ENCODE data around the gene PPP1R1B.

PPP1R1B gene

DNA sequence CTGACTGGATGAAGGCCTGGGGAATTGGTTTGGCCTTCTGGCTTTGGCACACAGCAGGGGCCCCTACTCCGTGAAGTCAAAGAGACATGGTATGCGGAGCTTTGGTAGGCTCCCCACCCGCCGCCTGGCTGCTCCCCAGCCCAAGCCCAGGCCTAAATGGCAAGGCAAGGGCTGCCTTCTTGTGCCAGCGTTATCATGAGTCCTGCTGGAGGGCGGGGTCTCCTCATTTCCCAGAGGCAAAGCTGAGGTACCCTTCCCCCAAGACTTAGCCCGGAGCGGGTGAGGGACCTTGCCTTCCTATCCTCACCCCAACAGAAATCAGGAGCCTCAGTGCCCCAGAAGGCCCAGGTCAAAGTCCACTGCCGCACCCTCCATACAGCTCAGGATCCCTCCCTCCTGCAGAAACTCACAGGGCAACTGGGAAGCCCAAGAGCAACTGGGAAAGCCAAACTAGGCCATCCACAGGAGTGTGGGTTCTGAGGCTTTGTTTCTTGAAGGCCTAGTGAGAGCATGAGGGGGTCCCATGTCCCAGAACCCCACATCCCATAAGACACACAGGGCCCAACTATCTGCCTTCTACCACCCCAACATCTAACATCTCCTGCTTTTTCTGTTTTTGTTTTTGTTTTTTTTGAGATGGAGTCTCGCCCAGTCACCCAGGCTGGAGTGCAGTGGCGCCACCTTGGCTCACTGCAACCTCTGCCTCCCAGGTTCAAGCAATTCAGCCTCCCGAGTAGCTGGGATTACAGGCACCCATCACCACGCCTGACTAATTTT, 51.8 kb downstream of the PPP1R1B start:
- DNase-seq = no peak

DNA sequence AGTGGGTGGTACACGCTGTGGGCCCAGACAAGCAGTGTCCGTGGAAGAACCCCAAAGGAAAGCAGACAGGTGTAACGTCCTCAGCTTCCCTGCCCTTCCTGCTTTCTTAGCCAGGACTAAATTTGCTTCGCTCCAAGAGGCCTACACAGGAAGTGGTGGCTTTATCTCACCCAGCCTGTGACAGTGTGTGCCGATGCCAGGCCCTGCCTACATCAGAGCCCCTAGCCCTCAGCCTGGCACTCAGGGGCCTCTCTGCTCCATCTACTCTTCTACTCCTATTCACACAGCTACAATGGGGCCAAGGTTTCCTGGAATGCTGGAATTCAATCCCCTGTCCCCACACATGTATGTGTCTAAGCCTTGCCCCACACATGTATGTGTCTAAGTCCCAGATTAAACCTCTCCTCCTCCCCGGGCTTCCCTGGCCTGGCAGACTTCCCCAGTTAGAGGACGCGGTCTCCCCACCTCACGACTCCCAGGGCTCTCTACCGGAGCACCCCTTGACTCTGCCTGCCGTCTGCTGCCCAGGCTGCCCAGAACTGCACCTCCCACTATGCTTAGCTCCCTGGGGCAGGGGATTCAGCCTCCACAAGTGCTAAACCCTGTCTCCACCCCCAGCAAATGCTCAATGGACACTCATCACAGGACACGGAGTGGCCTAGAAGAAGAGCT, 52.9 kb downstream of the PPP1R1B start:
- no peak for DNase-seq

DNA sequence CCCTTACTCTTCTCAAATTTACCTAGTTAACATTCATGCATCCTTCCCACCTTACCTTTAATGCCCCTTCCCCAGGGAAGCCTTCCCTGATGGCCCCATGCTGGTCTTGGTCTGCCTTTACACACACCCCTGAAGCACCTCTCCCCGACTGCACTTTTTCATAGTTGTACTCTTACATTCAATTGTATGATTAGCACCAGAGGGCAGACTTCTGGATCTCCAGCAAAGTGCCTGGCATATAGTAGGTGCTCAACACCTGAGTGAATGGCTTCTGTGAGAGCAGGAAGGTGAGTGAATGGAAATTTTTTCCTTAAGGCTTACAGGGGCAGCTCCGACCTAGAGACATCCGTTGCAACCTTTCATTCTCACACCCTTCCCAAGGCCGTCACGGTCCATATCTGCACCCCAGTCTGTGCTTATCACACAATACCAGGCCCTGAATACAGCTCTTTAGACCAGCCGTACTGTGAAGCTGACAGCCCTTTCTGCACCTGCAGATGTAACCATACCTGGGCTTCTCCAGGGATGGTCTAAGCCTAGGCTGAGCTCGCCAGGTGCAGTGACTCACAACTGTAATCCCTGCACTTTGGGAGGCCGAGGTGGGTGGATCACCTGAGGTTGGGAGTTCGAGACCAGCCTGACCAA, 56.7 kb downstream of the PPP1R1B start:
- no peak for DNase-seq

DNA sequence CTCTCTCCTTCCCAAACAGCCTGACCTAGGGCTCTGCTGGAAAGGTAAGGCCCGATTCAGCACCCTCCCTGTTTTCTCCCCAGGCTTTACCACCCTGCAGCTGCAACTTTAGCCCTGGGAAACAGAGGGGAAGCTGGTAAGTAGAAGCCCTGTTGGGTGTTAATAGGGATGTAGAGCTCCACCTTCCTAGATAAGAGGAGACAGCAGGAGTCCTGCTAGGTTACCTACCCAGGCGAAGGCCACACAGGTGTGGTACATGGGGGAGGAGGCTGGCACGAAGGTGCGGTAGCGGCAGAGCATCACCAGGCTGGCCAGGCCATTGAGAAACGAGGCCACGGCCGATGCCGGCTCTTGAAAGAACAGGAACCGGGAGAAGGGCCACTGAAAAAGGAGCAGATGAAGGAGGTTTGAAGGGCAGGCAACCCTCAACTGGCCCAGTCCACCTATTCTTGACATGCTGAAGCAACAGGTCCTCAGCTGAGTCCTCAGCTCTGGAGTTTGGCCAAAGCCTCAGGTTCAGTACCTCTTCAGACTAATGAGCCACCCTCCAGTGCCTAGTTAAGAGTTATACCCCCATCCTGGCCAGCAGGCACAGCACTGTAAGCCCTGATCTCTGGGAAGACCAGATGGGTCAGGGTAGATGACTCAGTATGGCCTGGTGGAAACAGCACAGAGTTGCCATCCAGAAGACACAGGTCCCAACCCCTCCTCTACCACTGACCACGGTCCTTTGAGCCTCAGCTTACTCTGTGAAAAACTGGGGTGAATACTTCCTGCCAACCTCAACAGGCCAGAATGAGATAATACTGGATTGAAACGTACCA, 57.8 kb downstream of the PPP1R1B start:
- DNase-seq = no peak

Data from hypothalamus (tissue), 51 donors.